ENCODE data around the gene CD47. TPM values are rescaled to one million over a fixed set of nuclear protein-coding genes. Genes with fewer than 3 reads are reported as not detected.

CD47 gene
- total and polyA plus RNA-seq, 9 donors = 24.1 to 148 (median 55.8) TPM

DNA sequence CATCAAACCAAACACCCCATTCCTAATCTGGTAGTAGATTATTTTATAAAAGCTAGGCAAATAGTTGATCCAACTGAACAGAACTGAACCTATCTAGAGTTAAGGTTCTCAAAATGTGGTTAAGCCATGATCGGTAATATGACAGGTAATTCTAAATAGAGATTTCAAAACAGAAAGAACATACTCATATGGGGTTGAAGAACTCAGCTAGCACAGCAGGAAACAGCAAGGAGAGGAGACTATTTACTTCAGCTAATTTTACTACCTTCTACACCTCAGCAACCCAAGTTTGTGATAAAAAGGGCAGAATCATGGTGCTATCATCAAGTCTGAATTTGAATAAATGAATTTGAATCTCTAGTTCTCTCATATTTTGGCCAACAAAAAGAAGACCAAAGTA is 11.8 kb downstream of the CD47 start:
- Histone ChIP-seq H3K4me1 (ENCODE audit: insufficient read depth) (no peaks in the 10 kb centered on the region), H3K27me3 (no peaks in the 10 kb centered on the region), H3K4me3 (no peak overlapping the region), H3K9me3 (no peaks in the 10 kb centered on the region), H3K27ac (no peak overlapping the region), H3K36me3 (no peaks in the 10 kb centered on the region)
- intact Hi-C loops (cut with DNase I) = no loop called here
- no peak for DNase-seq
- TF ChIP-seq, protein P1, sequence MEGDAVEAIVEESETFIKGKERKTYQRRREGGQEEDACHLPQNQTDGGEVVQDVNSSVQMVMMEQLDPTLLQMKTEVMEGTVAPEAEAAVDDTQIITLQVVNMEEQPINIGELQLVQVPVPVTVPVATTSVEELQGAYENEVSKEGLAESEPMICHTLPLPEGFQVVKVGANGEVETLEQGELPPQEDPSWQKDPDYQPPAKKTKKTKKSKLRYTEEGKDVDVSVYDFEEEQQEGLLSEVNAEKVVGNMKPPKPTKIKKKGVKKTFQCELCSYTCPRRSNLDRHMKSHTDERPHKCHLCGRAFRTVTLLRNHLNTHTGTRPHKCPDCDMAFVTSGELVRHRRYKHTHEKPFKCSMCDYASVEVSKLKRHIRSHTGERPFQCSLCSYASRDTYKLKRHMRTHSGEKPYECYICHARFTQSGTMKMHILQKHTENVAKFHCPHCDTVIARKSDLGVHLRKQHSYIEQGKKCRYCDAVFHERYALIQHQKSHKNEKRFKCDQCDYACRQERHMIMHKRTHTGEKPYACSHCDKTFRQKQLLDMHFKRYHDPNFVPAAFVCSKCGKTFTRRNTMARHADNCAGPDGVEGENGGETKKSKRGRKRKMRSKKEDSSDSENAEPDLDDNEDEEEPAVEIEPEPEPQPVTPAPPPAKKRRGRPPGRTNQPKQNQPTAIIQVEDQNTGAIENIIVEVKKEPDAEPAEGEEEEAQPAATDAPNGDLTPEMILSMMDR (IDR thresholded peaks at IDR 0.05) = no peak
- no peak for TF ChIP-seq EP300 (IDR thresholded peaks at IDR 0.05)
- no peak for TF ChIP-seq POLR2A (IDR thresholded peaks at IDR 0.05)
- 94 to 95% (median 94%) methylated on average over 1 of the region's 1 CpG for WGBS, 3 donors

DNA sequence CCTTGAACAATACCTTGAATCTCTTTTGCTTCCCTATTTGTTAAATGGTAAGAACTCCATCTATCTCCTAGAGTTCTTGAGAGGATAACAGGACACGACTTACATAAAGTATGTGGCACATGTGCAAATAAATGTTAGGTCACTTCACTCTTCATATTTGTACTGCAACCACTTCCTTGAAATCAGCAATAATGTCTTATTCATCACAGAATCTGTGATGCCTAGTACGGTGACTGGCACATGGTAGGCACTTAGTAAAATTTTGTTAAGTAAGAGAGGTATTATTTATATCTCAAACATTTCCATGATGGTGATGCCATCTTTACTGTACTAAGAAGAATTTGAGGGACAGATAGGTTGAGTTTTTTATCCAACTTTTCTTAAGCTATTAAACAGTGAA is 14.3 kb downstream of the CD47 start:
- no peak for TF ChIP-seq POLR2A (IDR thresholded peaks at IDR 0.05)
- TF ChIP-seq, protein P1 (IDR thresholded peaks at IDR 0.05) = no peak
- no peak for TF ChIP-seq EP300 (IDR thresholded peaks at IDR 0.05)
- H3K4me1 ChIP-seq (ENCODE audit: insufficient read depth) = no peaks in the 10 kb centered on the region
- intact Hi-C loops (cut with DNase I) = no loop called here
- H3K27ac ChIP-seq = no peak overlapping the region
- no peaks in the 10 kb centered on the region for H3K9me3 ChIP-seq
- no peak for DNase-seq
- no peaks in the 10 kb centered on the region for H3K36me3 ChIP-seq
- no peaks in the 10 kb centered on the region for H3K27me3 ChIP-seq
- WGBS, 3 donors = 77 to 88% (median 78%) methylated on average over 2 of the region's 2 CpGs
- H3K4me3 ChIP-seq = no peak overlapping the region

DNA sequence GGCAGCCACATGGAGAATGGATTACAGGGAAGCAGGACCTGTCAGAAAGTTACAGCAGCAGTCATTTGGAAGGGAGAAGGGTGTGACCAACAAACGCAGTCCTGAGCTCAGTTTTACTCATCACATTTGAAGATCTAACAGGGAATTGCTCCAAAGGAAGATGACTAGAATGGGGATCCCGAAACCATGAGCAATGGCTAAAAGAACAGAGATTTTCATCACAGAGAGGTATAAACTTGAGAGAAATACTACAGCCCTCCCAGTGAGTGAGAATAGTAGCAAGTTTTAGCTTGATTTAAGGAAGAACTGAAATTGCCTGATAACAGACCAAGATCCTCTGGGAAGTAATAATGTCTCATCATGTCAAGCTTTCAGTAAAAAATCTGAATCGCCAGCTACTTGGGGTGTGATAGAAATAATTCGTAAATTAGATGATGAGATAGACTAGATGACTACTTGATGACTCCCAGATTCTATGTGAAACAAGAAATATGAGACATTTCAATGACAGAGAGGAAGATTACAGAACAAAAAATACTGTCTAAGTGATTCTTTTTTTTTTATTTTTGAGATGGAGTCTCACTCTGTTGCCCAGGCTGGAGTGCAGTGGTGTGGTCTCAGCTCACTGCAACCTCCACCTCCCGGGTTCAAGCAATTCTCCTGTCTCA is 16.9 kb downstream of the CD47 start:
- intact Hi-C loops (cut with DNase I) = no loop called here
- Histone ChIP-seq H3K4me3 (no peak overlapping the region), H3K4me1 (ENCODE audit: insufficient read depth) (no peaks in the 10 kb centered on the region), H3K9me3 (no peaks in the 10 kb centered on the region), H3K27ac (no peak overlapping the region), H3K27me3 (no peaks in the 10 kb centered on the region), H3K36me3 (no peaks in the 10 kb centered on the region)
- WGBS, 3 donors = 89 to 97% (median 97%) methylated on average over 5 of the region's 5 CpGs
- no peak for DNase-seq
- TF ChIP-seq POLR2A (IDR thresholded peaks at IDR 0.05) (no peak), EP300 (IDR thresholded peaks at IDR 0.05) (no peak)
- TF ChIP-seq, protein P1 (IDR thresholded peaks at IDR 0.05) = no peak

DNA sequence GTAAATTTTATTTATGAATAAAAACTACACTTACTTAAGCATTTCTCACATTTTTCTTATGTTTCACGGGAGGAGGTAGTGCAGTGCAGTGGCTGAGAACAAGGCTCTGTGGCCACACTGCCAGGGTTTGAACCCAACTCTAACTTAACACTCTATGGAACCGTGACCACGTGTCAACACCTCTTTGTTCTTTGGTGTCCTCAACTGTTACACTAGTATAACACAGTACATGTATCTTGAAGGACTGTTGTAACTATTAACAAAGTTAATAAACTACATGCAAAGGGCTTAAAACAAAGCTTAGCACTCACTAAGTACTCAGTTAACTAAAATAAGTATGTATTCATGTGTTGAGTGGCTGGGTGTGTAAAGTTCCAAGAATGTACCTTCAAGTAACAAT is 19.5 kb downstream of the CD47 start:
- H3K36me3 ChIP-seq = no peaks in the 10 kb centered on the region
- H3K27ac ChIP-seq = no peak overlapping the region
- 93 to 94% (median 94%) methylated on average over 3 of the region's 3 CpGs for WGBS, 3 donors
- no peaks in the 10 kb centered on the region for H3K4me1 ChIP-seq (ENCODE audit: insufficient read depth)
- no peak overlapping the region for H3K4me3 ChIP-seq
- intact Hi-C loops (cut with DNase I) = no loop called here
- no peaks in the 10 kb centered on the region for H3K27me3 ChIP-seq
- TF ChIP-seq, protein P1 (IDR thresholded peaks at IDR 0.05) = no peak
- TF ChIP-seq POLR2A (IDR thresholded peaks at IDR 0.05) (no peak), EP300 (IDR thresholded peaks at IDR 0.05) (no peak)
- no peak for DNase-seq
- H3K9me3 ChIP-seq = no peaks in the 10 kb centered on the region
